CD14-positive monocyte (primary cell): ENCODE results near the gene NPPB. TPM values are rescaled to one million over a fixed set of nuclear protein-coding genes. Genes with fewer than 3 reads are reported as not detected.

Experiments
- DNase-seq, 3 donors: peaks; one replicate each; pipeline ENCODE4 v3.0.0-alpha.2; 2011 to 2022
- H2AFZ ChIP-seq: 2 replicates; pipeline ENCODE4 v1.6.0; 2012; ENCODE audit warnings: mild to moderate bottlenecking, low read depth, low read length, inconsistent platforms; ENCODE audit not compliant: insufficient read depth, poor library complexity, severe bottlenecking
- H3K27ac ChIP-seq, 2 donors: 1 replicate in 1 of 2; 2 replicates in 1 of 2; pipeline ENCODE4 v1.5.1; 2012 to 2013; ENCODE audit warnings: low read length in 2 of 2, control low read depth in 1 of 2, inconsistent platforms in 1 of 2, low read depth in 1 of 2, mild to moderate bottlenecking in 1 of 2
- H3K27me3 ChIP-seq, 2 donors: one replicate each; pipeline versions ENCODE4 v1.6.0 to v1.6.1; 2011 to 2013; ENCODE audit warnings: low read length in 2 of 2; ENCODE audit not compliant: control insufficient read depth in 2 of 2, insufficient read depth in 2 of 2
- H3K36me3 ChIP-seq, 2 donors: replicated peaks in 1 of 2; 1 replicate in 1 of 2; 2 replicates in 1 of 2; pipeline versions ENCODE4 v1.5.1 to v1.6.1; 2012 to 2013; ENCODE audit warnings: low read length in 2 of 2, control low read depth in 1 of 2, inconsistent platforms in 1 of 2, mild to moderate bottlenecking in 1 of 2; ENCODE audit not compliant: insufficient read depth in 2 of 2, control insufficient read depth in 1 of 2
- H3K4me1 ChIP-seq, 2 donors: 1 replicate in 1 of 2; 2 replicates in 1 of 2; pipeline versions ENCODE4 v1.5.1 to v1.6.1; 2012 to 2013; ENCODE audit warnings: low read length in 2 of 2, control low read depth in 1 of 2, inconsistent platforms in 1 of 2, mild to moderate bottlenecking in 1 of 2, moderate library complexity in 1 of 2; ENCODE audit not compliant: insufficient read depth in 2 of 2, control insufficient read depth in 1 of 2
- H3K4me2 ChIP-seq: replicated peaks from 2 replicates; pipeline ENCODE3; 2012; ENCODE audit warnings: low read length, moderate library complexity, mild to moderate bottlenecking; ENCODE audit not compliant: poor library complexity, severe bottlenecking; ENCODE audit errors: extremely low read depth
- H3K4me3 ChIP-seq, 3 experiments: fragments of 200-600 bp in 1 of 3; sonication (generic) in 1 of 3; replicated peaks in 1 of 3; 1 replicate in 2 of 3; 2 replicates in 1 of 3; pipeline ENCODE4 v1.5.1; 2011 to 2013; ENCODE audit warnings: low read length in 3 of 3, mild to moderate bottlenecking in 3 of 3, control low read depth in 2 of 3, low read depth in 2 of 3, inconsistent platforms in 1 of 3, moderate library complexity in 1 of 3
- H3K79me2 ChIP-seq: 2 replicates; pipeline ENCODE4 v1.6.0; 2012; ENCODE audit warnings: mild to moderate bottlenecking, control low read depth, inconsistent platforms, low read length, moderate library complexity; ENCODE audit not compliant: insufficient read depth
- H3K9ac ChIP-seq: 2 replicates; pipeline ENCODE4 v1.6.0; 2017; ENCODE audit warnings: low read length, mild to moderate bottlenecking; ENCODE audit not compliant: insufficient read depth, poor library complexity, severe bottlenecking
- H3K9me3 ChIP-seq, 2 donors: replicated peaks in 1 of 2; 1 replicate in 1 of 2; 2 replicates in 1 of 2; pipeline versions ENCODE4 v1.5.1 to v1.6.1; 2012 to 2013; ENCODE audit warnings: low read length in 2 of 2, control low read depth in 1 of 2; ENCODE audit not compliant: control insufficient read depth in 1 of 2, insufficient read depth in 1 of 2
- H4K20me1 ChIP-seq: 2 replicates; pipeline ENCODE4 v1.6.0; 2012; ENCODE audit warnings: mild to moderate bottlenecking, low read length, control low read depth, moderate library complexity; ENCODE audit not compliant: insufficient read depth
- H3K27ac Mint-ChIP-seq, 7 donors: one replicate each; pipeline ENCODE4 v1.8.0; 2020; ENCODE audit warnings: mild to moderate bottlenecking in 7 of 7, mixed read lengths in 7 of 7, moderate library complexity in 6 of 7, inconsistent platforms in 2 of 7
- H3K27me3 Mint-ChIP-seq, 3 donors: one replicate each; pipeline ENCODE4 v1.8.0; 2021 to 2022; ENCODE audit warnings: low read depth in 3 of 3, mild to moderate bottlenecking in 3 of 3, mixed read lengths in 3 of 3, moderate library complexity in 3 of 3, inconsistent platforms in 1 of 3
- H3K36me3 Mint-ChIP-seq, 2 donors: one replicate each; pipeline ENCODE4 v1.8.0; 2020; ENCODE audit warnings: mixed read lengths in 2 of 2, inconsistent platforms in 1 of 2, mild to moderate bottlenecking in 1 of 2
- H3K4me1 Mint-ChIP-seq: one replicate; pipeline ENCODE4 v1.8.0; 2020; ENCODE audit warnings: mild to moderate bottlenecking, mixed read lengths
- H3K4me3 Mint-ChIP-seq, 2 donors: one replicate each; pipeline ENCODE4 v1.8.0; 2020; ENCODE audit warnings: mild to moderate bottlenecking in 2 of 2, mixed read lengths in 2 of 2, moderate library complexity in 1 of 2
- H3K9me3 Mint-ChIP-seq, 7 donors: one replicate each; pipeline ENCODE4 v1.8.0; 2020 to 2022; ENCODE audit warnings: mixed read lengths in 7 of 7, mild to moderate bottlenecking in 6 of 7, moderate library complexity in 6 of 7, inconsistent platforms in 2 of 7
- WGBS: methylation state at CpG from one replicate; pipeline ENCODE4 v1.1.5; 2013; ENCODE audit warnings: missing lambda C conversion rate; ENCODE audit not compliant: insufficient coverage; 5-methylcytosine and 5-hydroxymethylcytosine counted together
- intact Hi-C, 2 donors: fragments of 100-400 bp; cut with micrococcal nuclease; formaldehyde crosslinking; loops; one replicate each; pipeline versions ENCODE4 v1.15.0 to v1.15.1; 2023
- polyA minus RNA-seq: library from RNA; depleted of rRNA, polyadenylated mRNA; stranded (reverse); fragments of >200 nt; gene quantifications from 2 replicates; pipeline ENCODE4 v1.2.3, GENCODE V29; 2012
- polyA plus RNA-seq, 3 donors: library from polyadenylated mRNA; depleted of rRNA in 1 of 3; unstranded in 2 of 3; stranded (reverse) in 1 of 3; fragments of 300-500 nt in 2 of 3; fragments of >200 nt in 1 of 3; fragmentation: Illumina TruSeq in 2 of 3; gene quantifications; 1 replicate in 2 of 3; 2 replicates in 1 of 3; pipeline ENCODE4 v1.2.3, GENCODE V29; 2012 to 2021
- total RNA-seq, 12 experiments: library from RNA in 1 of 12; stranded (reverse) in 1 of 12; fragments of 120-200 nt in 1 of 12; gene quantifications; one replicate each; pipeline ENCODE4 v1.2.4 and lab custom pipeline; 2013 to 2026; ENCODE audit warnings: mixed read lengths in 6 of 12, inconsistent platforms in 1 of 12
- TF ChIP-seq, protein P1 (sequence below): fragments of 200-600 bp; IDR thresholded peaks from one replicate; pipeline ENCODE4 v1.8.0; 2022; ENCODE audit warnings: antibody characterized with exemption, mild to moderate bottlenecking

NPPB gene
- not detected for total RNA-seq (2013)
- polyA plus RNA-seq (not detected), polyA minus RNA-seq (not detected in 2 replicates), total RNA-seq (lab: John Stamatoyannopoulos, UW) (0 reads per million in 11 experiments)

DNA sequence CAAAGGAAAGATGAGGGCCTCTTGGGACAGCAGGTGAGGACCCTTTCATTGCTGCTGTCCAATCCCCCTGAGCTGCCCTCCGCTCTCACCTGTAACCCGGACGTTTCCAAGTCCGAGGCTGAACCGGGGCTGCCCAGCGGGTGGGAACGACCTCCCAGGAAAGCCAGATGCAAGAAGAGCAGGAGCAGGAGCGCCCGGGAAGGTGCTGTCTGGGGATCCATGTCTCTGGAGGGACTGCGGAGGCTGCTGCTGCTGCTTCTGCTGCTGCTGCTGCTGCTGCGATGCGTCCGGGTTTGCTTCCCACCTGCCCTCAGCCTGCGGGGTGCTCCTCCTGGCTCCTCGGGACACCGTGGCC is at the start of gene NPPB:
Gene NPPB (minus strand): TSS at position 333 of the 355 bp plus-strand sequence. CDS start 112 bp downstream, at position 221.
- WGBS = 28% methylated on average over 16 of the region's 16 CpGs
- Histone ChIP-seq H3K27me3 (peaks cover 31 to 47% of the 10 kb centered on the region in 2 donors), H3K79me2 (no peaks in the 10 kb centered on the region), H3K4me1 (no peaks in the 10 kb centered on the region), H3K27ac (no peak within 1 kb of the TSS), H4K20me1 (no peaks in the 10 kb centered on the region), H3K9ac (no peak within 1 kb of the TSS), H3K9me3 (peaks cover 0 to 7% of the 10 kb centered on the region in 2 donors), H2AFZ (no peak within 1 kb of the TSS), H3K4me2 (no peak within 1 kb of the TSS), H3K4me3 (no peak within 1 kb of the TSS), H3K36me3 (no peaks in the 10 kb centered on the region)
- no peak for DNase-seq
- peak within 1 kb of the TSS in 1 of 2 donors; percentile 76 for H3K4me3 Mint-ChIP-seq
- H3K4me1 Mint-ChIP-seq = peaks cover 6% of the 10 kb centered on the region
- intact Hi-C loops = no loop called here
- TF ChIP-seq, protein P1, sequence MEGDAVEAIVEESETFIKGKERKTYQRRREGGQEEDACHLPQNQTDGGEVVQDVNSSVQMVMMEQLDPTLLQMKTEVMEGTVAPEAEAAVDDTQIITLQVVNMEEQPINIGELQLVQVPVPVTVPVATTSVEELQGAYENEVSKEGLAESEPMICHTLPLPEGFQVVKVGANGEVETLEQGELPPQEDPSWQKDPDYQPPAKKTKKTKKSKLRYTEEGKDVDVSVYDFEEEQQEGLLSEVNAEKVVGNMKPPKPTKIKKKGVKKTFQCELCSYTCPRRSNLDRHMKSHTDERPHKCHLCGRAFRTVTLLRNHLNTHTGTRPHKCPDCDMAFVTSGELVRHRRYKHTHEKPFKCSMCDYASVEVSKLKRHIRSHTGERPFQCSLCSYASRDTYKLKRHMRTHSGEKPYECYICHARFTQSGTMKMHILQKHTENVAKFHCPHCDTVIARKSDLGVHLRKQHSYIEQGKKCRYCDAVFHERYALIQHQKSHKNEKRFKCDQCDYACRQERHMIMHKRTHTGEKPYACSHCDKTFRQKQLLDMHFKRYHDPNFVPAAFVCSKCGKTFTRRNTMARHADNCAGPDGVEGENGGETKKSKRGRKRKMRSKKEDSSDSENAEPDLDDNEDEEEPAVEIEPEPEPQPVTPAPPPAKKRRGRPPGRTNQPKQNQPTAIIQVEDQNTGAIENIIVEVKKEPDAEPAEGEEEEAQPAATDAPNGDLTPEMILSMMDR = no peak
- no peaks in the 10 kb centered on the region for H3K36me3 Mint-ChIP-seq
- no peak within 1 kb of the TSS for H3K27ac Mint-ChIP-seq
- peaks cover 44 to 54% (median 48%) of the 10 kb centered on the region in 3 donors for H3K27me3 Mint-ChIP-seq
- H3K9me3 Mint-ChIP-seq = peaks cover 0 to 13% (median 0%) of the 10 kb centered on the region in 7 donors

DNA sequence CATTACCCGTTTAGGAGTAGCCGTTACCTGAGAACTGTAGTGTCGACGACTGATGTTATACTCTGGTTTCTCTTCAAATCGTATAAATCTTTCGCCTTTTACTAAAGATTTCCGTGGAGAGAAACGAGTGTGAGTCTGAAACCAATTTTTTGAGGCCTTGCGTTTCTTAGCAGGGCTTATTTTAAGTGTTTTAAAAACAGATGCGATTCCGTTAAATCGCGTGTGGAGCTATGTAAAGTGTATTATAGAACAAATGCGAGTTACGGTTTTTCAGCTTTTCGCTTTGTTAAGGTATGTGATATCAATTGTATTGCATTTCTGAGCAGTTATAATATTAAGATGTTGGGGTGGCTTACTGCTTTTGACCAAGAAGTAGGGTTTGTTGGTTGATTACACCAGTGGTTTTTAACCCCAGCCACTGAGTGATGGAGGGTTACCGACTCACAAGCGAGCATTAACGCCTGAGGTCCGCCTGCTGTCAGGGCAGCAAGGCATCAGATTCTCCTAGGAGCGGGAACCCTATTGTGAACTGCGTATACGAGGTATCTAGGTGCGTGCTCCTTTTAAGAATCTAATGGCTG is 49.4 kb upstream of the NPPB start:
- 0% methylated on average over 17 of the region's 24 CpGs for WGBS
- H3K4me2 ChIP-seq = peak overlapping the region; percentile 86
- no peaks in the 10 kb centered on the region for H3K9me3 ChIP-seq
- H3K27ac ChIP-seq = peak overlapping the region; percentile 88 to 100
- Mint-ChIP-seq H3K27ac (peak overlapping the region; percentile 99 to 100 (median 100)), H3K27me3 (peaks cover 1 to 8% (median 2%) of the 10 kb centered on the region in 3 donors), H3K4me1 (peaks cover 15% of the 10 kb centered on the region), H3K36me3 (no peaks in the 10 kb centered on the region), H3K4me3 (peak overlapping the region; percentile 87 to 97), H3K9me3 (no peaks in the 10 kb centered on the region)
- TF ChIP-seq, protein P1 = no peak
- no peaks in the 10 kb centered on the region for H4K20me1 ChIP-seq
- H3K9ac ChIP-seq = peak overlapping the region; percentile 86
- H3K4me3 ChIP-seq = peak overlapping the region; percentile 35 to 79 (median 58)
- peak; percentile 88 to 96 (median 94) for DNase-seq
- H3K36me3 ChIP-seq = no peaks in the 10 kb centered on the region
- H2AFZ ChIP-seq = no peak overlapping the region
- H3K79me2 ChIP-seq = no peaks in the 10 kb centered on the region
- H3K27me3 ChIP-seq = no peaks in the 10 kb centered on the region
- H3K4me1 ChIP-seq = peaks cover 8 to 11% of the 10 kb centered on the region in 2 donors
- intact Hi-C loops = loop anchor here (5.0 to 10.0 kb wide), 5 partner anchors 69 to 633 kb away; partner anchors contain the start of genes AGTRAP (in 1 of the 2), CLCN6 (in 1 of the 2), MFN2 (in 1 of the 2) and MTHFR (in 1 of the 2)
